ENCODE data around the gene SPEF2.

Gene SPEF2

GRCh38 chr5:35762368-35762767, 144.7 kb downstream of the SPEF2 start:
- no peak for DNase-seq (ENCODE audit: low read depth in 1 of 2, low spot score in 1 of 2)
- TF ChIP-seq CTCF (IDR thresholded peaks at IDR 0.05; ENCODE audit: insufficient read depth, low read length) (no peak), GABPA (IDR thresholded peaks at IDR 0.05; ENCODE audit: low read depth) (no peak), REST (IDR thresholded peaks at IDR 0.05; ENCODE audit: insufficient replicate concordance, low read depth) (no peak), POLR2AphosphoS5 (IDR thresholded peaks at IDR 0.05; ENCODE audit: low read depth) (no peak), SPI1 (IDR thresholded peaks at IDR 0.05; ENCODE audit: borderline replicate concordance, low read depth) (no peak)
- Histone ChIP-seq H3K4me3 (replicated peaks; ENCODE audit: insufficient read depth, low read length) (no peak overlapping the region), H3K27me3 (ENCODE audit: insufficient read depth, poor library complexity, severe bottlenecking) (no peaks in the 10 kb centered on the region), H3K27ac (replicated peaks) (no peak overlapping the region)

GRCh38 chr5:35765921-35766320, 148.3 kb downstream of the SPEF2 start:
- Histone ChIP-seq H3K4me3 (replicated peaks; ENCODE audit: insufficient read depth, low read length) (no peak overlapping the region), H3K27me3 (ENCODE audit: insufficient read depth, poor library complexity, severe bottlenecking) (no peaks in the 10 kb centered on the region), H3K27ac (replicated peaks) (no peak overlapping the region)
- DNase-seq (ENCODE audit: low read depth in 1 of 2, low spot score in 1 of 2) = no peak
- TF ChIP-seq REST (IDR thresholded peaks at IDR 0.05; ENCODE audit: insufficient replicate concordance, low read depth) (no peak), CTCF (IDR thresholded peaks at IDR 0.05; ENCODE audit: insufficient read depth, low read length) (no peak), SPI1 (IDR thresholded peaks at IDR 0.05; ENCODE audit: borderline replicate concordance, low read depth) (no peak), GABPA (IDR thresholded peaks at IDR 0.05; ENCODE audit: low read depth) (no peak), POLR2AphosphoS5 (IDR thresholded peaks at IDR 0.05; ENCODE audit: low read depth) (no peak)

GRCh38 chr5:35771300-35771699, 153.6 kb downstream of the SPEF2 start:
- Histone ChIP-seq H3K4me3 (replicated peaks; ENCODE audit: insufficient read depth, low read length) (no peak overlapping the region), H3K27ac (replicated peaks) (no peak overlapping the region), H3K27me3 (ENCODE audit: insufficient read depth, poor library complexity, severe bottlenecking) (no peaks in the 10 kb centered on the region)
- TF ChIP-seq CTCF (IDR thresholded peaks at IDR 0.05; ENCODE audit: insufficient read depth, low read length) (no peak), POLR2AphosphoS5 (IDR thresholded peaks at IDR 0.05; ENCODE audit: low read depth) (no peak), GABPA (IDR thresholded peaks at IDR 0.05; ENCODE audit: low read depth) (no peak), SPI1 (IDR thresholded peaks at IDR 0.05; ENCODE audit: borderline replicate concordance, low read depth) (no peak), REST (IDR thresholded peaks at IDR 0.05; ENCODE audit: insufficient replicate concordance, low read depth) (no peak)
- peak in 1 of 2 experiments; percentile 43 for DNase-seq (ENCODE audit: low read depth in 1 of 2, low spot score in 1 of 2)

Measured in HL-60 (cell line).